BE2C (cell line): Measurements from ENCODE around the gene ZNF324B.
"Not testable (repeated sequence)": the region's sequence is repeated elsewhere in the genome, so short reads cannot be mapped to it uniquely, and the experiment has no call there.

Experiments
- DNase-seq: peaks from one replicate; pipeline ENCODE4 v3.0.0-alpha.2; 2020
- H3K27me3 ChIP-seq: fragments of 250-450 bp; sonication (Bioruptor Pico); 2 replicates; pipeline ENCODE4 v1.5.1; 2020; ENCODE audit warnings: mild to moderate bottlenecking
- H3K36me3 ChIP-seq: fragments of 250-450 bp; sonication (Bioruptor Pico); 2 replicates; pipeline ENCODE4 v1.5.1; 2020; ENCODE audit warnings: mild to moderate bottlenecking
- H3K4me1 ChIP-seq: fragments of 250-450 bp; sonication (Bioruptor Pico); 2 replicates; pipeline ENCODE4 v1.5.1; 2020
- H3K4me3 ChIP-seq: 2 replicates; pipeline ENCODE4 v1.5.1; 2011; ENCODE audit warnings: low read depth, low read length
- H3K9me3 ChIP-seq: fragments of 250-450 bp; sonication (Bioruptor Pico); 2 replicates; pipeline ENCODE4 v1.5.1; 2020
- CTCF ChIP-seq: IDR thresholded peaks from 2 replicates; pipeline ENCODE4 v1.5.1; 2012; ENCODE audit warnings: mild to moderate bottlenecking, low read depth, low read length

ZNF324B gene

DNA sequence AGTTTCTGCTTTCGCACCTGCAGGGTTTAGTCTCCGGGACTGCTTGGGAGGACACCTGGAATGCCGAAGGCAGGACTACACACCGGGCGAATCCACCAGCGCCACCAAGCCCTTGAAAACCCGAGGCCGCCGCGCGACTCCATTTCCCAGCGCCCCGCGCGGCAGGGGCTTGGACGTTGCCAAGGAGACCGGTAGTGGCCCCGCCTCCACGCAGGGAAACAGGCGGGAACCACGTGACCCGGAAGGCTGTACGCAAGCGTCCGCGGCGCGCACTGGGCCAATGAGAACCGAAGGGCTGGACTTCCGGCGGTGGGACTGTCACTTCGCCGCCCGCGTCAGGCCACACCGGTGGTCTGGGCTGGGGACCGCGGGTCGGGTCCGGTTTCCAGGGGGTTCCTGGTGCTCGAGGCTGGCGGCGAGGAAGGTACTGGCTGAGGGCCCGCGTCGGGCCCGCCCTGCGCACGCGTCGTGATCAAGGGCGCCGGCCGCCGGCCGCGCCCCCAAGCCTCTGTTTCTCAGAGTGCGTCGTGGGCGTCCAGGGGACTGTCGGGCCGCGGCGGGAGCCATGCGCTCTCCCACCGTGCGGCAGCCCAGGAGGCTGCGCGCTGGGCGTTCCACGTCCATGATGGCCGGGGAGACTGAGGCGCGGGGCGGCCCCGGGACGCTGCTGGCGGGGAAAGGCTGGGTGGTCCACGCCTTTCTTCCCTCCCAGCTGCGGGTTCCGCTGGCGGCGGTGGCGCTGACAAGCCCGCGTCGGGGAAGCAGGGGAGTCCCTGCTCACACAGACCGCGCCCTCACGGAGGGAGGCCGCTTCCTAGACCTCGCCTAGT lies 15.6 kb downstream of the ZNF324B start, which contains the start of gene ZNF324:
TSS of gene ZNF324 (plus strand) at position 321 of the 830 bp plus-strand sequence. CDS start 2,106 bp downstream, outside the sequence.
- Histone ChIP-seq H3K36me3 (peaks cover 14% of the 10 kb centered on the region), H3K4me1 (no peaks in the 10 kb centered on the region), H3K27me3 (no peaks in the 10 kb centered on the region), H3K4me3 (peak within 1 kb of the TSS; percentile 85), H3K9me3 (no peaks in the 10 kb centered on the region)
- DNase-seq, result peak; percentile 99
- no peak for TF ChIP-seq CTCF

- H3K27me3 ChIP-seq, result no peaks in the 10 kb centered on the region
- no peak for TF ChIP-seq CTCF
- H3K4me3 ChIP-seq, result peak overlapping the region; percentile 85
- no peak for DNase-seq
- H3K36me3 ChIP-seq, result peaks cover 23% of the 10 kb centered on the region
- H3K4me1 ChIP-seq, result no peaks in the 10 kb centered on the region
- no peaks in the 10 kb centered on the region for H3K9me3 ChIP-seq
Observed at GRCh38 chr19:58468216-58468839, 16.9 kb downstream of the ZNF324B start.

DNA sequence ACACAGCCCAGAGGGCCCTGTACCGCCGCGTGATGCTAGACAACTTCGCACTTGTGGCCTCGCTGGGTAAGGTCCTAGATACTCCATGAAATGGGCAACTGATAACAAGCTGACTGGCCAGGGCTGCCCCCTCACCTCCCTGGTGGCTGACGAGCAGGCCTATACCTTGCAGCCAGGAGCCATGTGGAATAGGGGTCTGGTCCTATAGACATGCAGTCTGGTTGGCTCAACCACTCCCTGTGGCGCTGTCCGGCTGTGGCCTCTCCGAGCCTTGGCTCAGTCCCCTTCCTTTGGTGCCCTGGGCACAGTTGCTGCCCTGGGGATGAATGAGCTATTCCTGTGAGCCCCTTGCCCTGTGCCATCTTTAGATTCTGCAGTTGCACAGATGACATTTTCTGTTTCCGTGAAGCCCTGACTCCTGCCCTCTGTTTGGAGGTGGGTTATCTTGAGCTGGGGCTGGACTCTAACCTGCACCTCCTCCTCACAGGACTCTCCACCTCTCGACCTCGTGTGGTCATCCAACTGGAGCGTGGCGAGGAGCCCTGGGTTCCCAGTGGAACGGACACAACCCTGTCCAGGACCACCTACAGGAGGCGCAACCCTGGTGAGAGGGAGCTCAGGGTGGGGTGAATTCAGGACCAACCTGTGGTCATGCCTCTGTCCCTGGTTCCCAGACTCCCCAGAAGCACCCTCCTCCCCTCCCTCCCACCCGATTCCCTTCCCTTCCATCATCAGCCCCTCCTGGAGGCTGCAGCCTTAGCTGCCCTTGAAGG lies 18.0 kb downstream of the ZNF324B start:
- TF ChIP-seq CTCF, result no peak
- Histone ChIP-seq H3K9me3 (no peaks in the 10 kb centered on the region), H3K4me1 (no peaks in the 10 kb centered on the region), H3K36me3 (peaks cover 27% of the 10 kb centered on the region), H3K27me3 (no peaks in the 10 kb centered on the region), H3K4me3 (no peak overlapping the region)
- DNase-seq, result no peak

DNA sequence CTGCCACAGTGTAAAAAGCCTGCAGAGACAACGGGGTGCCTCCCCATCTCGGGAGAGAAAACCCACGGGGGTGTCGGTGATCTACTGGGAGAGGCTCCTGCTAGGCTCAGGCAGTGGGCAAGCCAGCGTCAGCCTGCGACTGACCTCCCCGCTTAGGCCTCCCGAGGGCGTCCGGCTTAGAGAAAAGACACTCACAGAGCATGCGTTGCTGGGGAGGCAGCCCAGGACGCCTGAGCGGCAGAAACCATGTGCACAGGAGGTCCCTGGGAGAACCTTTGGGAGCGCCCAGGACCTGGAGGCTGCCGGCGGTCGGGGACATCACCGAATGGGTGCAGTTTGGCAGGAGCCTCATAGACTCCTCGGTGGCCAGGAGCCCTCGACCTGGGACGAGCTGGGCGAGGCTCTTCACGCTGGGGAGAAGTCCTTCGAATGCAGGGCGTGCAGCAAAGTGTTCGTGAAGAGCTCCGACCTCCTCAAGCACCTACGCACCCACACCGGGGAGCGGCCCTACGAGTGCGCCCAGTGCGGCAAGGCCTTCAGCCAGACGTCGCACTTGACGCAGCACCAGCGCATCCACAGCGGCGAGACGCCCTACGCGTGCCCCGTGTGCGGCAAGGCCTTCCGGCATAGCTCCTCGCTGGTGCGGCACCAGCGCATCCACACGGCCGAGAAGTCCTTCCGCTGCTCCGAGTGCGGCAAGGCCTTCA lies 19.6 kb downstream of the ZNF324B start:
- not testable (repeated sequence) for H3K4me3 ChIP-seq, H3K27me3 ChIP-seq, DNase-seq, H3K4me1 ChIP-seq, H3K9me3 ChIP-seq
- H3K36me3 ChIP-seq, result peaks cover 27% of the 10 kb centered on the region

DNA sequence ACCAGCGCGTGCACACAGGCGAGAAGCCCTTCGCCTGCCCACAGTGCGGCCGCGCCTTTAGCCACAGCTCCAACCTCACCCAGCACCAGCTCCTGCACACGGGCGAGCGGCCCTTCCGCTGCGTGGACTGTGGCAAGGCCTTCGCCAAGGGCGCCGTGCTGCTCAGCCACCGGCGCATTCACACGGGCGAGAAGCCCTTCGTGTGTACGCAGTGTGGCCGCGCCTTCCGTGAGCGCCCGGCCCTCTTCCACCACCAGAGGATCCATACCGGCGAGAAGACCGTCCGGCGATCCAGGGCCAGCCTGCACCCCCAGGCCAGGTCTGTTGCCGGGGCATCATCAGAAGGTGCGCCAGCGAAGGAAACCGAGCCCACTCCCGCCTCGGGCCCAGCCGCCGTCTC lies 20.3 kb downstream of the ZNF324B start:
- no peaks in the 10 kb centered on the region for H3K27me3 ChIP-seq
- no peaks in the 10 kb centered on the region for H3K9me3 ChIP-seq
- peaks cover 27% of the 10 kb centered on the region for H3K36me3 ChIP-seq
- no peaks in the 10 kb centered on the region for H3K4me1 ChIP-seq
- TF ChIP-seq CTCF, result no peak
- no peak for DNase-seq
- H3K4me3 ChIP-seq, result no peak overlapping the region

GRCh38 chr19:58473775-58474174 lies 22.4 kb downstream of the ZNF324B start:
- DNase-seq, result no peak
- Histone ChIP-seq H3K4me1 (no peaks in the 10 kb centered on the region; the same call in 1 of the 2 replicates), H3K9me3 (no peaks in the 10 kb centered on the region), H3K27me3 (no peaks in the 10 kb centered on the region), H3K36me3 (peaks cover 27% of the 10 kb centered on the region), H3K4me3 (no peak overlapping the region)
- no peak for TF ChIP-seq CTCF
